GM12872 (cell line): ENCODE measurements around the gene FHAD1.

ENCODE experiments used
- CTCF ChIP-seq: IDR thresholded peaks from 3 replicates; pipeline ENCODE4 v1.5.1; 2011; ENCODE audit warnings: low read depth, mild to moderate bottlenecking, low read length, moderate library complexity; ENCODE audit not compliant: insufficient read depth

The FHAD1 gene

DNA sequence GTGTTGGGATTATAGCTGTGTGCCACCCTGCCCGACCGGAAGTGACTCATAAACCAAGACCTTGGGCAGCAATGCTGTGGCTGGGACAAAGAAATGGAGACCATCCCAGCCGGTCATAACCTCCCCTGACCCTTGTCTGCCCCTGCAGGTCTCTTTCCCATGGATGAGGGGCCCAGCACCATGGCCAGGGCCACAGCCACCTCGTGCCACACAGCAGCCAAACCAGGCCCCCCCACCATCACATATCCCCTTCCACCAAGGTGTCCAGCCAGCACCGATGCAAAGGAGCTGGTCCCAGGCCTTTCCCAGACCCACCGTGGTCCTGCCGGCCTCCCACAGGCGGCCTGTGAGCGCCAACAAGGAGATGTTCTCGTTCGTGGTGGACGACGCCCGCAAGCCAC, 42.2 kb downstream of the FHAD1 start:
- no peak for TF ChIP-seq CTCF

GRCh38 chr1:15290382-15290781, 43.4 kb downstream of the FHAD1 start:
- no peak for TF ChIP-seq CTCF

GRCh38 chr1:15295696-15296095, 48.7 kb downstream of the FHAD1 start:
- no peak for TF ChIP-seq CTCF

DNA sequence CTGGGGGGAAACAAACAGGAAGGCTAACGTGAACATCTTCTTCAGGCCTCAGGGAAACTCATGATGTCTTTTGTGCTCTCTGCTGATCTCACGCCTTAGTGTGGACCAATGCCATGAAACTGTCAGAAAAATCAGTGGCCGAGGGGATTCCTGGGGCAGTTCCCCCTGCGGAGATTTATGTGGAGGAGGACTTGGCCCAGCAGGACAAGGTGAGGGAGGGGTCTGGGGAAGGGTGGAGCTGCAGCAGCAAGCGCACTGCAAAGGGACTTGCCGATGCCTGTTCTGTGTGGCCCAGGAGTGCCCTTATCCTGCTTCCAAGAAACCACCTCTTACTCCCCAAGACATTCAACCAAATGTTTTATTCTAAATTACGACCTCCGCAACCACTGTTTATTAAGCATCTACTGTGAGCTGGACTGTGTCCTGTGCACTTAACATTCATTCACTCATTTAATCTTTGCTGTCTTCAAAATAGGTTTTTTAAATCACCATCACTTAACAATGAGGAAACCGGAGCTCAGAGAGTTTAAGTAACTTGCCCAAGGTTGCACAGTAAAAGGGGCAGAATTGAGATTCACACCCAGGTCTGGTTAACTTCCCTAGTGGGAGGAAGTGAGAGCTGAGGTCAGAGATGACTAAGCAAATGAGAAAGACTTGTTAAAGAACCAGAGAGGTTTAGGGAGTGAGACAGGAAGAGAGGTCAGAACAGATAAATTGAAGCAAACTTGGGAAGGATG, 49.7 kb downstream of the FHAD1 start:
- TF ChIP-seq CTCF = no peak

GRCh38 chr1:15299179-15299578, 52.2 kb downstream of the FHAD1 start:
- no peak for TF ChIP-seq CTCF

DNA sequence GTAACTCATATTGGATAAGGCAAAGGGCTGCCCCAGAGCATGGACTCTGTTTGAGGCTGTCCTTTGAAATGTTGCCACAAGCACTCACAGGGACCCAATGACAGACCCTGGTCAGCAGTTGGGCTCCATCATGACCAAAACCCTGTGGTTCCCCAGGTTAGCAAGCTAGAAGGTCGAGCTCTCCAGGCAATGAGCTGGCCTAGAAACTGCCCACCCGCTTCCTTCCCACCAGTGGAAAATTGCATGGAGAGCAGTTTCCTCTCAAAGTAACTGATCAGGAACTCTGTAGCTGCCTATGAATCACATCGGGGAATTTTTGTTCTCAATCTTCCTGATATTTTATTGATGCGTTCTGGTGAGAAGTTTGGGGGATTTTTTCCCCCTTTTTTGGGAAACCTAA, 52.8 kb downstream of the FHAD1 start:
- no peak for TF ChIP-seq CTCF

GRCh38 chr1:15303935-15304334, 56.9 kb downstream of the FHAD1 start:
- TF ChIP-seq CTCF = no peak
